Choroid plexus epithelial cell (primary cell): ENCODE data around the gene ITPK1.

Experiments used
- DNase-seq: peaks from one replicate; pipeline ENCODE4 v3.0.0-alpha.2; 2010; ENCODE audit warnings: low read depth
- H3K4me3 ChIP-seq: 2 replicates; pipeline ENCODE4 v1.5.1; 2011; ENCODE audit warnings: low read depth, mild to moderate bottlenecking, control low read depth, low read length, moderate library complexity
- CTCF ChIP-seq: conservative IDR thresholded peaks from 2 replicates; pipeline ENCODE4 v1.5.1; 2011; ENCODE audit warnings: low read depth, mild to moderate bottlenecking, control low read depth, inconsistent platforms, low read length, moderate library complexity

Gene ITPK1

GRCh38 chr14:93059260-93059659, 56.5 kb downstream of the ITPK1 start:
- no peak for TF ChIP-seq CTCF
- DNase-seq = no peak
- no peak overlapping the region for H3K4me3 ChIP-seq

- no peak for TF ChIP-seq CTCF
- no peak for DNase-seq
- H3K4me3 ChIP-seq = no peak overlapping the region
Observed at GRCh38 chr14:93057586-93058280, 58.0 kb downstream of the ITPK1 start.

GRCh38 chr14:93056840-93057585, 58.7 kb downstream of the ITPK1 start:
- H3K4me3 ChIP-seq = no peak overlapping the region
- DNase-seq = no peak
- TF ChIP-seq CTCF = no peak

- no peak for TF ChIP-seq CTCF
- peak; percentile 49 for DNase-seq
- no peak overlapping the region for H3K4me3 ChIP-seq
Observed at GRCh38 chr14:93056166-93056839, 59.4 kb downstream of the ITPK1 start.

- no peak overlapping the region for H3K4me3 ChIP-seq
- TF ChIP-seq CTCF = no peak
- DNase-seq = no peak
Observed at GRCh38 chr14:93055651-93056115, 60.0 kb downstream of the ITPK1 start.

- no peak for TF ChIP-seq CTCF
- DNase-seq = no peak
- H3K4me3 ChIP-seq = no peak overlapping the region
Observed at GRCh38 chr14:93054876-93055275, 60.8 kb downstream of the ITPK1 start.
